Chondrocyte (in vitro differentiated cells): Measurements from ENCODE around the gene AVL9. TPM values are rescaled to one million over a fixed set of nuclear protein-coding genes. Genes with fewer than 3 reads are reported as not detected.

Experiments
- DNase-seq: peaks from one replicate; pipeline ENCODE4 v3.0.0; 2021; ENCODE audit warnings: mixed read lengths, low spot score
- H3K27ac Mint-ChIP-seq: one replicate; pipeline ENCODE4 v1.8.0; 2021; ENCODE audit warnings: mild to moderate bottlenecking, moderate library complexity, mixed read lengths; ENCODE audit not compliant: unreplicated experiment
- H3K27me3 Mint-ChIP-seq: 2 replicates; pipeline ENCODE4 v1.8.0; 2021; ENCODE audit warnings: low read depth, mixed read lengths
- H3K36me3 Mint-ChIP-seq: 2 replicates; pipeline ENCODE4 v1.8.0; 2021; ENCODE audit warnings: low read depth, mixed read lengths
- H3K4me1 Mint-ChIP-seq: 2 replicates; pipeline ENCODE4 v1.8.0; 2021; ENCODE audit warnings: low read depth, mild to moderate bottlenecking, mixed read lengths
- H3K4me3 Mint-ChIP-seq: one replicate; pipeline ENCODE4 v1.8.0; 2021; ENCODE audit warnings: mild to moderate bottlenecking, moderate library complexity, mixed read lengths; ENCODE audit not compliant: unreplicated experiment
- H3K9me3 Mint-ChIP-seq: 2 replicates; pipeline ENCODE4 v1.8.0; 2021; ENCODE audit warnings: low read depth, mixed read lengths
- CTCF ChIP-seq: fragments of 200-600 bp; sonication (generic); IDR thresholded peaks from 2 replicates; pipeline ENCODE4 v1.5.0; 2021; ENCODE audit warnings: antibody characterized with exemption, mild to moderate bottlenecking, moderate library complexity
- total RNA-seq: library from RNA; stranded (reverse); gene quantifications from 3 replicates; pipeline ENCODE4 v1.2.1, GENCODE V29; 2021

AVL9 gene
- total RNA-seq, 1 donor from 2014 or later: 30.4 TPM

GRCh38 chr7:32502728-32503127 lies 7.4 kb downstream of the AVL9 start:
- DNase-seq: no peak
- no peaks in the 10 kb centered on the region for H3K9me3 Mint-ChIP-seq
- H3K27me3 Mint-ChIP-seq: no peaks in the 10 kb centered on the region
- H3K4me3 Mint-ChIP-seq: no peak overlapping the region
- peaks cover 44% of the 10 kb centered on the region for H3K4me1 Mint-ChIP-seq
- no peak for TF ChIP-seq CTCF
- H3K27ac Mint-ChIP-seq: peak overlapping the region; percentile 66
- peaks cover 2% of the 10 kb centered on the region for H3K36me3 Mint-ChIP-seq

- H3K4me3 Mint-ChIP-seq: peak overlapping the region; percentile 31
- peak overlapping the region; percentile 92 for H3K27ac Mint-ChIP-seq
- H3K36me3 Mint-ChIP-seq: no peaks in the 10 kb centered on the region
- no peaks in the 10 kb centered on the region for H3K27me3 Mint-ChIP-seq
- H3K9me3 Mint-ChIP-seq: no peaks in the 10 kb centered on the region
- TF ChIP-seq CTCF: no peak
- peaks cover 31% of the 10 kb centered on the region for H3K4me1 Mint-ChIP-seq
- DNase-seq: no peak
These were observed 11.2 kb downstream of the AVL9 start for GRCh38 chr7:32506266-32507054.

- Mint-ChIP-seq H3K4me1 (peaks cover 27% of the 10 kb centered on the region), H3K27ac (peak overlapping the region; percentile 92), H3K4me3 (no peak overlapping the region), H3K27me3 (no peaks in the 10 kb centered on the region), H3K36me3 (no peaks in the 10 kb centered on the region), H3K9me3 (no peaks in the 10 kb centered on the region)
- DNase-seq: no peak
- TF ChIP-seq CTCF: no peak
These were observed 12.1 kb downstream of the AVL9 start for GRCh38 chr7:32507414-32507813.

GRCh38 chr7:32511791-32512190 lies 16.5 kb downstream of the AVL9 start:
- no peaks in the 10 kb centered on the region for H3K9me3 Mint-ChIP-seq
- peaks cover 43% of the 10 kb centered on the region for H3K4me1 Mint-ChIP-seq
- no peak overlapping the region for H3K4me3 Mint-ChIP-seq
- H3K27ac Mint-ChIP-seq: no peak overlapping the region
- no peaks in the 10 kb centered on the region for H3K27me3 Mint-ChIP-seq
- DNase-seq: no peak
- no peak for TF ChIP-seq CTCF
- H3K36me3 Mint-ChIP-seq: no peaks in the 10 kb centered on the region

GRCh38 chr7:32513210-32513609 lies 17.9 kb downstream of the AVL9 start:
- H3K9me3 Mint-ChIP-seq: peaks cover 2% of the 10 kb centered on the region
- no peaks in the 10 kb centered on the region for H3K36me3 Mint-ChIP-seq
- peaks cover 38% of the 10 kb centered on the region for H3K4me1 Mint-ChIP-seq
- H3K27me3 Mint-ChIP-seq: no peaks in the 10 kb centered on the region
- no peak for DNase-seq
- no peak overlapping the region for H3K4me3 Mint-ChIP-seq
- no peak overlapping the region for H3K27ac Mint-ChIP-seq
- TF ChIP-seq CTCF: no peak
